K562 (cell line): Measurements from ENCODE around the gene POLD4. TPM values are rescaled to one million over a fixed set of nuclear protein-coding genes. Genes with fewer than 3 reads are reported as not detected.
A peak's percentile ranks its signal among the peaks of the same experiment; 100 is the strongest.

Experiments
- ADNP ChIP-seq: fragments of 200-800 bp; sonication (Bioruptor generic); IDR thresholded peaks from 2 replicates; pipeline ENCODE4 v1.6.1; 2016; ENCODE audit warnings: missing genetic modification characterization, missing compliant biosample characterization
- ARID1B ChIP-seq: fragments of 450-650 bp; IDR thresholded peaks from 2 replicates; pipeline ENCODE4 v1.6.1; 2016; ENCODE audit warnings: antibody characterized with exemption, mild to moderate bottlenecking, inconsistent platforms
- ARNT ChIP-seq, 2 experiments: fragments of 450-650 bp; IDR thresholded peaks; 2 replicates each; pipeline ENCODE4 v1.6.1; 2016; ENCODE audit warnings: mild to moderate bottlenecking in 1 of 2
- CEBPG ChIP-seq, 3 experiments: fragments of 200-800 bp in 1 of 3; sonication (Bioruptor generic) in 1 of 3; sonication (generic) in 1 of 3; formaldehyde crosslinking in 1 of 3; IDR thresholded peaks in 2 of 3; conservative IDR thresholded peaks in 1 of 3; 2 replicates each; pipeline versions ENCODE4 v1.6.1 to v1.8.0; 2016 to 2022; ENCODE audit warnings: missing compliant biosample characterization in 2 of 3, missing genetic modification characterization in 2 of 3, mild to moderate bottlenecking in 1 of 3, missing genetic modification reagents in 1 of 3
- CREB1 ChIP-seq, 2 experiments: sonication (generic) in 1 of 2; formaldehyde crosslinking in 1 of 2; IDR thresholded peaks; 2 replicates each; pipeline versions ENCODE4 v1.6.1 to v1.8.0; 2012 to 2022; ENCODE audit warnings: inconsistent platforms in 1 of 2, mild to moderate bottlenecking in 1 of 2, missing genetic modification reagents in 1 of 2, moderate library complexity in 1 of 2
- CREM ChIP-seq: IDR thresholded peaks from 2 replicates; pipeline ENCODE4 v1.6.1; 2014; ENCODE audit warnings: antibody characterized with exemption, low read depth
- EP300 ChIP-seq: IDR thresholded peaks from 2 replicates; pipeline ENCODE4 v1.6.1; 2012; ENCODE audit warnings: low read length, improper control_type of control experiment
- FOSL1 ChIP-seq: fragments of 200-800 bp; sonication (Bioruptor generic); conservative IDR thresholded peaks from 2 replicates; pipeline ENCODE4 v1.6.1; 2016; ENCODE audit warnings: missing genetic modification characterization, missing compliant biosample characterization
- HDAC1 ChIP-seq, 2 experiments: fragments of 450-650 bp; IDR thresholded peaks; 2 replicates each; pipeline ENCODE4 v1.6.1; 2016 to 2017; ENCODE audit warnings: inconsistent platforms in 1 of 2, mild to moderate bottlenecking in 1 of 2, moderate library complexity in 1 of 2
- MEF2A ChIP-seq: IDR thresholded peaks from 2 replicates; pipeline ENCODE4 v1.6.1; 2011; ENCODE audit warnings: low read depth, mild to moderate bottlenecking, low read length, moderate library complexity; ENCODE audit not compliant: control insufficient read depth
- MNT ChIP-seq, 2 experiments: fragments of 450-650 bp; conservative IDR thresholded peaks; 2 replicates each; pipeline ENCODE4 v1.6.1; 2017; ENCODE audit warnings: mild to moderate bottlenecking in 2 of 2, moderate library complexity in 2 of 2
- NFATC3 ChIP-seq: fragments of 450-650 bp; IDR thresholded peaks from 2 replicates; pipeline ENCODE4 v1.6.1; 2017; ENCODE audit warnings: mild to moderate bottlenecking
- PHF20 ChIP-seq: fragments of 450-650 bp; IDR thresholded peaks from 2 replicates; pipeline ENCODE4 v1.6.1; 2018; ENCODE audit not compliant: partially characterized antibody
- RAD51 ChIP-seq: fragments of 450-650 bp; IDR thresholded peaks from 2 replicates; pipeline ENCODE4 v1.7.1; 2016; ENCODE audit warnings: low read depth, mild to moderate bottlenecking, borderline replicate concordance
- RBBP5 ChIP-seq: fragments of 200-600 bp; sonication (generic); IDR thresholded peaks from 2 replicates; pipeline ENCODE4 v1.6.1; 2012; ENCODE audit warnings: borderline replicate concordance, mild to moderate bottlenecking, low read length, control low read depth, inconsistent platforms; ENCODE audit not compliant: insufficient read depth, poor library complexity, severe bottlenecking
- RCOR1 ChIP-seq, 2 experiments: IDR thresholded peaks; 2 replicates each; pipeline ENCODE4 v1.6.1; 2012; ENCODE audit warnings: low read depth in 2 of 2, low read length in 2 of 2, borderline replicate concordance in 1 of 2, improper control_type of control experiment in 1 of 2
- TEAD4 ChIP-seq, 2 experiments: sonication (generic) in 1 of 2; formaldehyde crosslinking in 1 of 2; IDR thresholded peaks; 2 replicates each; pipeline versions ENCODE4 v1.6.1 to v1.8.0; 2012 to 2022; ENCODE audit warnings: borderline replicate concordance in 1 of 2, inconsistent platforms in 1 of 2, low read length in 1 of 2, mild to moderate bottlenecking in 1 of 2, missing genetic modification reagents in 1 of 2
- ZNF175 ChIP-seq: fragments of 200-800 bp; sonication (Bioruptor generic); IDR thresholded peaks from 2 replicates; pipeline ENCODE4 v1.6.1; 2016; ENCODE audit warnings: low read depth, mild to moderate bottlenecking, missing genetic modification characterization, missing compliant biosample characterization
- ZNF395 ChIP-seq: fragments of 200-800 bp; sonication (Bioruptor generic); IDR thresholded peaks from 2 replicates; pipeline ENCODE4 v1.6.1; 2017; ENCODE audit warnings: missing genetic modification characterization, missing compliant biosample characterization
- polyA plus RNA-seq, 8 experiments: library from polyadenylated mRNA; depleted of rRNA in 4 of 8; stranded (reverse) in 5 of 8; unstranded in 3 of 8; fragments of >200 nt; fragmentation: Nextera tagmentation in 2 of 8; fragmentation: Illumina TruSeq in 1 of 8; extraction: Ambion mirVana in 2 of 8; extraction: Trizol in 1 of 8; gene quantifications; 2 replicates each; pipeline versions ENCODE4 v1.2.1 to v1.2.3, GENCODE V29; 2011 to 2014; ENCODE audit warnings: inconsistent platforms in 1 of 8, missing spikeins in 1 of 8
- total RNA-seq, 7 experiments: library from RNA; depleted of rRNA in 6 of 7; stranded (reverse); fragments of >200 nt in 6 of 7; fragmentation: Illumina TruSeq in 2 of 7; extraction: Trizol in 2 of 7; gene quantifications; 2 replicates each; pipeline versions ENCODE4 v1.2.1 to v1.2.3, GENCODE V29; 2011 to 2021; ENCODE audit warnings: low replicate concordance in 1 of 7
- TF ChIP-seq, protein P1 (sequence below): fragments of 450-650 bp; formaldehyde crosslinking; IDR thresholded peaks from 2 replicates; pipeline ENCODE4 v1.4.0; 2022; ENCODE audit warnings: missing genetic modification characterization

POLD4 gene
- total and polyA plus RNA-seq, 9 of the 15 experiments (the other 6 are each of a cell fraction or from before 2014, with no cell fraction given): 5.8 to 64.5 (median 18.3) TPM

GRCh38 chr11:67312187-67313021 is 40.9 kb downstream of the POLD4 start (continued):
- TF ChIP-seq ADNP (tag) (no peak), PHF20 (peak; percentile 3), TEAD4 (IDR thresholded peaks at IDR 0.05; ENCODE audit: low read length) (peak; percentile 46; the same call in 1 of the 2 replicates), TEAD4 (CRISPR knock-in tag; IDR thresholded peaks at IDR 0.05; ENCODE audit: borderline replicate concordance) (no peak), RBBP5 (peak; percentile 12), MNT (conservative IDR thresholded peaks at IDR 0.05) (peak in 1 of 2 experiments; percentile 74; a peak in 3 of 4 replicates), FOSL1 (tag) (peak; percentile 43; the same call in 1 of the 2 replicates), RCOR1 (IDR thresholded peaks at IDR 0.05; ENCODE audit: borderline replicate concordance in 1 of 2, low read depth in 2 of 2, low read length in 2 of 2) (peak in 1 of 2 experiments; percentile 90; a peak in 2 of 4 replicates), EP300 (peak; percentile 60; the same call in 1 of the 2 replicates), ZNF175 (CRISPR knock-in tag) (0 out of 2 replicates have a peak, but pooled peaks have one; percentile 32), ZNF395 (CRISPR knock-in tag) (peak; percentile 22; the same call in 1 of the 2 replicates), CREM (peak; percentile 72), NFATC3 (0 out of 2 replicates have a peak, but pooled peaks have one; percentile 44), CEBPG (CRISPR knock-in tag; IDR thresholded peaks at IDR 0.05) (peak; percentile 87), CEBPG (tag; conservative IDR thresholded peaks at IDR 0.05 in 1 of 2, IDR thresholded peaks at IDR 0.05 in 1 of 2) (peak; percentile 86 to 91), MEF2A (no peak), HDAC1 (IDR thresholded peaks at IDR 0.05) (peak in 1 of 2 experiments; percentile 55; a peak in 2 of 4 replicates), ARNT (IDR thresholded peaks at IDR 0.05) (0 out of 4 replicates have a peak, but pooled peaks of 1 of the 2 experiments have one; percentile 62), ARID1B (peak; percentile 86), RAD51 (0 out of 2 replicates have a peak, but pooled peaks have one; percentile 27), CREB1 (IDR thresholded peaks at IDR 0.05) (peak; percentile 5; the same call in 1 of the 2 replicates), CREB1 (CRISPR knock-in tag; IDR thresholded peaks at IDR 0.05) (no peak)
- TF ChIP-seq, protein P1, sequence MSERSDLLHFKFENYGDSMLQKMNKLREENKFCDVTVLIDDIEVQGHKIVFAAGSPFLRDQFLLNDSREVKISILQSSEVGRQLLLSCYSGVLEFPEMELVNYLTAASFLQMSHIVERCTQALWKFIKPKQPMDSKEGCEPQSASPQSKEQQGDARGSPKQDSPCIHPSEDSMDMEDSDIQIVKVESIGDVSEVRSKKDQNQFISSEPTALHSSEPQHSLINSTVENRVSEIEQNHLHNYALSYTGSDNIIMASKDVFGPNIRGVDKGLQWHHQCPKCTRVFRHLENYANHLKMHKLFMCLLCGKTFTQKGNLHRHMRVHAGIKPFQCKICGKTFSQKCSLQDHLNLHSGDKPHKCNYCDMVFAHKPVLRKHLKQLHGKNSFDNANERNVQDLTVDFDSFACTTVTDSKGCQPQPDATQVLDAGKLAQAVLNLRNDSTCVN (CRISPR knock-in tag): no peak
